Umbilical cord (tissue), 2 donors: ENCODE measurements around the gene NAA80. TPM values are rescaled to one million over a fixed set of nuclear protein-coding genes. Genes with fewer than 3 reads are reported as not detected.

Source experiments
- DNase-seq: peaks from one replicate; pipeline ENCODE4 v3.0.0-alpha.2; 2015; ENCODE audit warnings: low spot score
- total RNA-seq: library from RNA; depleted of rRNA; stranded (reverse); fragments of >200 nt; gene quantifications from one replicate; pipeline ENCODE4 v1.2.3, GENCODE V29; 2014; ENCODE audit warnings: low replicate concordance; ENCODE audit not compliant: insufficient read depth

The NAA80 gene
- total RNA-seq, 1 donor from 2014 or later: 2.2 TPM

- peak; percentile 99 for DNase-seq
Observed at GRCh38 chr3:50327943-50328691, 28.9 kb upstream of the NAA80 start, which contains the start of gene TUSC2. Gene TUSC2 (minus strand): TSS chr3:50328223. CDS start chr3:50328099, 124 bp downstream.

DNA sequence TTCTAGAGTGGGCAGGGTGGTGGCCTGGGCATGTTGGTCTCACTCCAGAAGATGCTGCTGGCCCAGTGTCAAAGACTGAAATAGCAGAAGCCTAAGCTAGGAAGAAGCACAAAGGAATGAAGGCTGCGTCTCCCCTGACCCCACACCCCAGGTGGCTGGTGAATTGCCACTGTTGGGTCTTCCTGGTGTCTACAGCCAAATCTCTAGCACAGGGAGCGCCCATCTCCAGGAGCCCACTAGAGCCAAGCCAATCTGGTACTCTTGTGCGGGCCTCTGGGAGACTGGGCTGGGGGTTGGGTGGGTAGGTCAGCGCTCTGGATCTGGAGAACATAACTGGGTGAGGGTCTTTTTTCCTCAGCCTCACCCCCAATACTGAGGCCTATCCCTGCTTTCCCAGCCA is 27.9 kb upstream of the NAA80 start:
- no peak for DNase-seq

- DNase-seq: no peak
Observed at GRCh38 chr3:50326182-50326541, 27.0 kb upstream of the NAA80 start.

GRCh38 chr3:50325497-50326181 is 26.4 kb upstream of the NAA80 start:
- DNase-seq: no peak

- no peak for DNase-seq
Observed at GRCh38 chr3:50325113-50325480, 25.9 kb upstream of the NAA80 start.

DNA sequence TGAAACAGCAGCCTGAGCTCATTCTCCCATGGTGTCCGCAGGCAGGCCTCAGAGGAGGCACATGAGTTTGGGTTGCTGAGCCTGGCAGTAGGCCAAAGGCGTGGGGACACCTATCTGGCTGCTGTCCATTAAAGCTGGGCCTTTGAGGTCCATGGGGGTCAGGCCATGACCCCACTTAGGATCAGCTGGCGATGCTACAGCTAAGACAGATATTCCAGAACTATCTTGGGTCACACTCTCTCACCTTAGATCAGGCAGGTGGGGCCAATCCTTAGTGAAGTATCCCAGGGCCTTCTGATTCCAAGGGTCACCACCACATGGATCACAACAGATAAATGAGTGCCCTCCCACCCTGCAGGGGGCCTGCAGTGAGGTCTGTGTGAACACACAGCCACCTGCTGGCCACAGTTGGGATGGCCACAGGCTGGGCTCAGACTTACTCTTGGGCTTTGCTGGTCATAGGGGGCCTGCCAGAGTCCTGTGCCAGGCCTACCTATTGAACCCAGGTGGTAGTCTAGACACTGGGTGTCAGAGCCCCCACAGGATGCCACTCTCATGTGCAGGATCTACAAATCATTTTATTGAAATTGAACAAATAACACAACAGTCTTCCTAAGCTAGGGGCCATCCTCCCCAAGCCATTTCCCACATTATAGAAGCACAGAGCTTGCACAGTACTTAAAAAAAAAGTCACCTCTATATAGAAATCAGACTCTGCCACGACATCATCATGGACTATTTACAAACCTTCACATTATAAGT is 25.3 kb upstream of the NAA80 start:
- DNase-seq: peak; percentile 65

- no peak for DNase-seq
Observed at GRCh38 chr3:50323614-50324199, 24.5 kb upstream of the NAA80 start.

DNA sequence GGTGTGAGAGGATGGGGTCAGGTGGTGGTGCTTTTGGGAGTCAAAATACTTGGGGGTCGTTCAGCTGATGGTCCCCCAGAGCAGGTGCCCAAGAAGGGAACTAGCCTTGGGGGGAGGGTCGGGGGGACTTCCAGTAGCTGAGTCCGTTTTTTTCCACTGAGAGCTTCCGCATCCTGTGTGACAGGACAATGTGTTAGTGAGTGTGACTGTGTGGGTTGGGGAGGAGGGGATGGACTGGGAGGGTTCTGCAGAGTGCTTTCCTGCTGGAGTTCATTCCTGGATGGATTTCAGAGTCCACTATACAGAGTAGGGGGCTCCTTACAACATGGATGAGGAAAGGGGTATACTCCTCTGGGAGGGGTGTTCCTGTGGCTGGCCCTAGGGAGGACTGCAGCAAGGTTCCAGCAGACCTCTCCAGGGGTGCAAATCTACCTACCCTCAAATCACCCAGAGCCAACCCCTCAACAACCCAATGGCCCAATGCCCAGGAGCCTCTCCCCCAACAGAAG is 23.9 kb upstream of the NAA80 start:
- DNase-seq: no peak

- no peak for DNase-seq
Observed at GRCh38 chr3:50322386-50323091, 23.3 kb upstream of the NAA80 start, which contains the start of gene HYAL2. Gene HYAL2 (minus strand): TSS chr3:50322745. CDS start chr3:50320489, 2,256 bp downstream.

DNA sequence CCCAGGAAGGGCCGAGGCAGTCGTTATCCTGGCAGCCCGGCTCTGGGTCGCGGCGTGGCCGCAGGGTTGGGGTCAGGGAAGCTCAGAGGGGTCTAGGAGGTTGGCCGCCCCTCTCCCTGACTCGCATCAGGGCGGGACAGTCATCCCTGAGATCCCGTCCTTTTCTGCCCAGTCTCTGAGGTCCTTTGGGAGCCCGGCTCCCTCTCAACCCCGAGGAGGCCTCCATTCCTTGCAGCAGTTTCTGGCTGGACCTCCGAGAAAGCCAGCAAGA is 22.8 kb upstream of the NAA80 start:
- no peak for DNase-seq

GRCh38 chr3:50321336-50322114 is 22.3 kb upstream of the NAA80 start:
- peak; percentile 95 for DNase-seq

GRCh38 chr3:50320853-50321335 is 21.7 kb upstream of the NAA80 start:
- DNase-seq: peak; percentile 86

GRCh38 chr3:50319894-50320625 is 20.9 kb upstream of the NAA80 start:
- no peak for DNase-seq

DNA sequence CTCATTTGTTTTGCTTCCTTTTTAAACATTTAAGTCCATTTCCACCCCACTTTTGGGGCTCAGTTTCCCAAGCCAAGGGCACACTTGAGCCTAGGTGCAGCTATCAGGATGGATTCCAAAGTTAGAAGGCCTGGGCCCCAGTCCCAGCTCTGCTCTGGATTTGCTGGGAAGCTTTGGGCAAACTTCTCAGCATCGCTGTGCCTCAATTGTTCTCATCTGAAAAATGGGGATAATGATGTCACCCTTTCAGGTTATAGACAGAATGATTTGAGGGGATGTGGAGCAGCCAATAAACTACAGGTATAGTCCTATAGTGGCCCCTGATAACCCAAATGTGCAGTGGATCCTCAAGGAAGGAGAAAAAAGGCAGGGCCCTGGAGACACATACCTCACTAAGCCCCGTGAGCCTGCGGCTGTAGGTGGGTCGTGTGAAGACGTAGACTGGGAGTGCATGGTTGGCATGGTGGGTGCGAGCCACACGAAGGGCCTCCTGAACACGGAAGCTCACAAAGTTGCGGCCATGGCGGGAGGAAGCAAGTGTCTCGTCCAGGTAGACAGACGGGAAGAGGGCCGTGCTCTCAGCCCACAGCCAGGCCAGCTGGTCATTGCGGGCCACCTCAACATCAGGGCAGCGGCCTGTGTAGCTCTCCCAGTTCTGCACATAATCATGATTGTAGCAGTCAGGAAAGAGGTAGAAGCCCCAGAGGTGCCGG is 20.1 kb upstream of the NAA80 start:
- no peak for DNase-seq

GRCh38 chr3:50318615-50319014 is 19.4 kb upstream of the NAA80 start:
- DNase-seq: no peak

DNA sequence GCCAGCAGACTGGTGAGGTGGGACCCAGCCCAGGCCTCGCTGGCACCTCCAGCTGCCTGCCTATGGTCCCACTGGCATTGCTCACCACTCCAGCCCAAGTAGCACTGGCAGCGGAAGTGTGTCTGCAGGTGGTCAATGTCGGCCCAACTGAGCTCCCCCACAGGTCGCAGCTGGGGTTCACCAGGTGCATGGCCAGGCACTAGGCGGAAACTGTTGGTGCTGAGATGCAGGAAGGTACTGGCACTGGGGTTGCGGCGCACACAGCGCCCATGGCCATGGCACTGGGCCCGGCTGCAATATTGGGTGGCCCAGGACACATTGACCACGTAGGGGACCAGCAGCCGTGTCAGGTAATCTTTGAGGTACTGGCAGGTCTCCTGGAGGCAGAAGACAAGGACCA is 19.0 kb upstream of the NAA80 start:
- DNase-seq: no peak

DNA sequence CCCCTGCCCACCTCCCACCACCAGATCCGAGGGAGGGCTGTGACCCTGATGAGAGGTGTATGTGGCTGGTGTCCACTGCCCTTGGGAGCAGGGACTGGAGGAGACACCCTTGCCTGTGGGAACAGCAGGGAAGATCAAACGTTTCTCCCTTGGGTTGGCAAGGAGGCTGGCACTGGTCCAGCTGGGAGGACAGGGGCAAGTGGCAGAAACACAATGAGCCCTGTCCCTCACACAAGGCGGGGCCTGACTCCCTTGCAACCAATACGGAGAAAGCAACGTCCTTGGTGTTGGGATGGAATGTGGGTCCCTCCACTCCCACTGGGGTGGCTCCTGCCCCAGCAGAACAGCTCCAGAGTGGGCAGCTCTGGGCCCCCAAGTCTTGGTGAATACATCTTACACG is 18.1 kb upstream of the NAA80 start:
- DNase-seq: no peak

GRCh38 chr3:50316657-50317242 is 17.5 kb upstream of the NAA80 start:
- DNase-seq: peak; percentile 71

DNA sequence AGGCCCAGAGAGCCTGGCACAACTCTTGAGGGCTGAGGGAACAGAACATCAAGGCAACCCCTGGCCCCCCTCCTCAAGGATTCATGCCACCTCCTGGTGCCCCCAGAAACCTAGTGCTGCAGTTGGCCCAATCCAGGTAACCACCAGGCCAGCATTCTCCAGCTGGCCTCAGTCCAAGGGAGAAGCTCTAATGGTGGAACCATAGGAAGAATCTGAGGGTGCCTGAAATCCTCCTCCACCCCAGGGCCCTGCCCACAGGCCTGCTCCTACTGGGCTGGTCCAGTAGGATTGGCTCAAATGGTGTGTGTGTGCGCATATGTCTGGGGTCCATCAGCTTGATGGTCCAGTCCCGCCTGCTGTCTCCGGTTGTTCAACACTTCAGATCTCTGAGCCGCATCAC is 15.6 kb upstream of the NAA80 start:
- no peak for DNase-seq
